GM21529 (cell line): ENCODE data around the gene TOR1A.
"Not testable (repeated sequence)": the region's sequence is repeated elsewhere in the genome, so short reads cannot be mapped to it uniquely, and the experiment has no call there.

Experiments used
- ATAC-seq: cut with Tn5 transposase; IDR thresholded peaks from one replicate; pipeline ENCODE4 v1.9.1; 2021; ENCODE audit not compliant: unreplicated experiment

The TOR1A gene

GRCh38 chr9:129823542-129823934, 398 bp downstream of the TOR1A start:
- ATAC-seq: no peak

DNA sequence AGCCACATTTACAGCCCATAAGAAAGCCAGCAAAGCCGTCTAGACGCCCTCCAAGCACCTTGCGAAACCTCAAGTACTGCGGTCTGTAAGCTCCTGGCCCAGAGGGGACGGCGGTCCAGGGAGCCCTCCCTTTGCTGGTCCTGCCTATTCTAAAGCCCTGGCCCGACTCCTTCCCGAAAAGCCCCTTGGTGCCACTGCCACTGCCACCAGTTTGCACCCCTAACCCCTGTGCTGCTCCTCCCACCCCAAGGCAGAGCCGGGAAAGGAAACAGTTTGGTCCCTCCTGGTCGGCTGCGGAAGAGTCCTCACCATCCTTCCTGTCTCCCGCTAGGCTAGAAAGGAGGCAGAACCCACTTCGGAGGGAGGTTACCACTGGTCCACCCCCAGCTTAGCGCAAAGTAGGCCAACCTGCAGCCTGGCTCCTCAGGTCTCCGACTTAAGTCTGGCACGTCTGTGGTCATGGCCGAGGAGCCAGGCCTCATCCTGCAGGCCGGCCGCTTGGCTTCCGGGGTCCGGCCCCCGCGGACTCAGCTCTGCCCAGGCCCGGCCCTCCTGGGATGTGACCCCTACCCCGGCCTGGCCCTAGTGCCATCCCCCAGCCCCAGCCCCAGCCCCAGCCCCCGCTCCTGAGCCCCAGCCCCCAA, 916 bp downstream of the TOR1A start:
- no peak for ATAC-seq

DNA sequence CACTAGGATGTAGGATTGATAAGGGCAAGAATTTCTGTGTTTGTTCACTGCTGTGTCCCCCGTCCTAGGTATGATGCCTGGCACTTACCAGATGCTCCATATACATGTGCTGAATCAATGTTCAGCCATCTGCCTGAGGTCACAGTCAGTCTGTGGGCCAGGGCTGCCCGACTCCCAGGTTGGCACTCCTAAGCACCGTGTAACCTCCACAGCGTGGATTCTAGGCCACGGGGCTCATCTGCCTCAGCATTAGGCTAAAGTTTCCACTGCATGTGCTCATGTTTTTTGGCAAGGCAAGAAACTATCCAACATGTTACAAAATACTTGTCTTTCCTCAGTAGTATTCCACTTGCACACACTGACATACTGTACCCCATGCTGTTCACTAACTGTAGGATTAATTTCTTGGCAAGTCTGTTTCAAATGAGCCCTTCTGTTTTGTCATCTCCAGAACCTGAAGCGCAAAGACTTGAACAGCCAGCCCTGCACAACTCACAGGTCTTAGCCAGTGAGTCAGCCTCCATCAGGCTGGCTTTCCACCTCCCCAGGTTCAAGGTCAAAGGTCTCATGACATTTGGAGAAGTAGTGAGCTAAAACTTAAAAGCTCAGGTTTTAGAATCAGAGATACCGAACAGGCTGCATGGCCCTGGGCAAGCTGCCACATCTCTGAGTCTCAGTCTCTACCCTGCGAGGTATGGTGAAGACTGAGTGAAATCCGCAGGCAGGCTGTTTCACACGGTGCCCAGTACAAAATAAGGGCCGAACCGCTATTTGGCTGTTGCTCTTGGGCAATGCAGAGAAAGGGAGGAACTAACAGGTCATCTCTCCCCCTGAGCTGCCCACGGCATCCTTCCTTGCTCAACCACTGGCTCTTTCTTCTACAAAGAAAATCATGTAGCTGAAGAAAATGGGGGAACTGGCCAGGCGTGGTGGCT, 7.2 kb downstream of the TOR1A start:
- no peak for ATAC-seq

- ATAC-seq: no peak
Observed at GRCh38 chr9:129815278-129815677, 8.7 kb downstream of the TOR1A start.

GRCh38 chr9:129814432-129815223, 9.3 kb downstream of the TOR1A start:
- ATAC-seq: no peak

- no peak for ATAC-seq
Observed at GRCh38 chr9:129813661-129814060, 10.3 kb downstream of the TOR1A start.

DNA sequence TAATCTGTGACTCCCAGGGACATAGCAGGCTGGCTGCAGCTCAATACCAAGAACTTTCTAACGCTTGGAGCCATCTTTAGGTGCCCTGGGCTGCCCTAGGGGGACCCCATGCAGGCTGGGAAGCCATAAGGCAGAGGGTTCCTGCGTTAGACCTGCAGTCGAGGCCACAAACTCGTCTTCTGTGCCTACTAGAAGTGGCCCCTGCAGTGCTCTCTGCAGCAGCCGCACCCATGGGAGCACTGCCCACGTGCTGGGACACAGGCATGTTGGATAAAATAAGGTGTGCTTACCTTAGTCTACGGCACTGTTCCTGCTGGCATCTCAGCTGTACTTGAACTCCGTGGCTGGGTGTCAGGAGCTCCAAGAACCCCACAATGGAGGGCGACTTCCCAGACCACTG, 11.6 kb downstream of the TOR1A start:
- no peak for ATAC-seq

DNA sequence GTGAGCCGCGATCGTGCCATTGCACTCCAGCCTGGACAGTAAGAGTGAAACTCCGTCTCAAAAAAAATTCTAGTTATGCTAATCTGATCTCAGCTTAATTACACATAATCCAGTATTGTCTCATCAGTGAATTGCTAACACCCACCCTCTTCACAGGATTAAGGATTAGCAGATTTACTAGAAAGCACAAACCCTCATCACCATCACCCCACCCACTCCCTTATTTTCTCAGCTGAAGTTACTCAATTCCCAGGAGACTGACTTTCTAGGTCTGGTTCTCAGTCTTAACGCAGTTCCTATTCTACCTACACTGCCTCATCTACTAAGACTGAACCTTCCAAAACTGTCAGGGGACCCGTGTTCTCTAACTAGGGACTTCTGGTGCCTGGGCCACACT, 12.0 kb downstream of the TOR1A start:
- no peak for ATAC-seq

GRCh38 chr9:129810788-129811187, 13.1 kb downstream of the TOR1A start:
- ATAC-seq: no peak

GRCh38 chr9:129810116-129810515, 13.8 kb downstream of the TOR1A start:
- ATAC-seq: no peak

- no peak for ATAC-seq
Observed at GRCh38 chr9:129809346-129809745, 14.6 kb downstream of the TOR1A start.

DNA sequence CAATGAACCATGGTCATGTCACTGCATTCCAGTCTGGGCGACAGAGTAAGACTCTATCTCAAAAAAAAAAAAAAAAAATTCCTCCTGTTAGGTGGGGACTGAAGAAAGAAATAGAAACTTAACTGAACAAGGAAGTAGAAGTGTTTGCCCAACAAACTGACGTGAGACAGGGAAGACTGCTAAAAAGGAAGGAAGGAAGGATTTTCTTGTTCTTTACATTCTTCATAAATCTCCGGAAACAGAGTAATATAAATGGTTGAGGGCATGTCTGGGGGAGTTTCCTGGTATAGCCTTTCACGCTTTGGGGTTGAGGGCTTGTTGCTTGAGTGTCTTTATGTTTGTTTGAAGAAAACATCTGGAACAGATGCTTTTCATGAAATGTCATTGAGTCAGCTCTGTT, 17.9 kb downstream of the TOR1A start:
- ATAC-seq: no peak

DNA sequence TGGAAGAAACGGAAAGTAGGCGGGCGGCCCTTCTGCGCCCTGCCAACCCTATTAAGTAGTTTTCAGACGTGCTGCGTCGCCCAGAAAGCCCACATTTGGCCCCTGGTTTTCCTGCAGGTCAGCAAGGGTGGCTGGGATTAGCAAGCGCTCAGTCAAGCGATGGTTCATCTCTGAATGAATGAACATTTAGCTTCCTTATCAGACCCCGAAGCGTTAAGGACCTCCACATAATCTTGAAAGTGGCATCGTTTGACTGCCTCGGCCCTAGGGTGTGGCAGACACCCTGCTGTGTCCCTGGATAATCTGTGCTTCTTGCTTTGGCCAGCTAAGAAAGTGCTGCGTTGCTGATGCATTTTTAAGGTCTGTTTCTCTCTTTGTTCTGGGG, 20.3 kb downstream of the TOR1A start:
- peak; percentile 11 for ATAC-seq

GRCh38 chr9:129802833-129803675, 20.9 kb downstream of the TOR1A start, which contains the start of gene TOR1B:
Gene TOR1B (plus strand): TSS chr9:129803184. CDS start chr9:129803213, 29 bp downstream.
- ATAC-seq: peak; percentile 87

- ATAC-seq: no peak
Observed at GRCh38 chr9:129801504-129801903, 22.4 kb downstream of the TOR1A start.

DNA sequence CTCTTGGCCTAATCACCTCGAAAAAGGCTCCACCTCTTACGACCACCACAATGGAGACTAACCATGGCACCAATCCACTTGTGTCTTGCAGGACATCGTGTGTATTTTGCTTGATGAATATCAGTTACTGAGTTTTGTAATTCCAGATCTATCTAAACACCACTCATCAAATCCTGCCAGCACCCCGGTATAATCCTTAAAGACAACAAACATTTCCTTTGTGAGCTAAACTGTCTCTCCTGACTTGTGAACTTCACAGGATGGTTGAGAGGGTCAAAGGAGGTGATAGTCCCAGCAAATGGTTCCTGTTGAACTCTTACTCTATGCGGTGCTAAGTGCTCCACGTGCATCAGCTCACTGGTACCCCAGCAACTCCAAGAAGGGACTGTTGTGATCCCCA, 25.0 kb downstream of the TOR1A start:
- no peak for ATAC-seq

- not testable (repeated sequence) for ATAC-seq
Observed at GRCh38 chr9:129796029-129796428, 27.9 kb downstream of the TOR1A start.

DNA sequence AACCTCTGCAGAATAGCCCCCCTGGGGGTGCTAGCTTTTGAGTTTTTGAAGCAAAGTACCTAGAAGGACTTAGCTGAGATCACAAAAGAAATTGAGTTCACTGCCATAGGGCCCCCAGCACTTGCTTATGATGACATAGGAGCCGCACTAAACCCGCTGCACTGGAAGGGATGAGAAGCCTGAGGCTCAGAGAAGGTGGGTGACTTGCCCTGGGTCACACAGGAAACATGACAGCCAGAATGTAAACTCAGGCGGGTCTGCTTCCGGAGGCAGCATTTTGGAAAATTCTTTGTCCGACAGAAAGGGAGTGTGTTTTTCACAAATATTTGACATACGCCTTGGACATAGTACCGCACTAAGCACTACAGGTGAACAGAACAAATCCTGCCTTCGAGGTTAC, 29.4 kb downstream of the TOR1A start:
- no peak for ATAC-seq

DNA sequence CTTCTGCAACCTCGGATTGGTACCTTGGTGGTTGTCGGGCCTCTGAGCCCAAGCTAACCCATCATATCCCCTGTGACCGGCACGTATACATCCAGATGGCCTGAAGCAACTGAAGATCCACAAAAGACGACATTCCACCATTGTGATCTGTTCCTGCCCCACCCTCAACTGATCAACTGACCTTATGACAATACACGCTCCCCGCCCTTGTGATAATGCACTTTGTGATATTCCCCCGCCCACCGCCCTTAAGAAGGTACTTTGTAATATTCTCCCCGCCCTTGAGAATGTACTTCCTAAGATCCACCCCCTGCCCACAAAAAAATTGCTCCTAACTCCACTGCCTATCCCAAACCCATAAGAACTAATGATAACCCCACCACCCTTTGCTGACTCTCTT, 37.5 kb downstream of the TOR1A start:
- no peak for ATAC-seq

DNA sequence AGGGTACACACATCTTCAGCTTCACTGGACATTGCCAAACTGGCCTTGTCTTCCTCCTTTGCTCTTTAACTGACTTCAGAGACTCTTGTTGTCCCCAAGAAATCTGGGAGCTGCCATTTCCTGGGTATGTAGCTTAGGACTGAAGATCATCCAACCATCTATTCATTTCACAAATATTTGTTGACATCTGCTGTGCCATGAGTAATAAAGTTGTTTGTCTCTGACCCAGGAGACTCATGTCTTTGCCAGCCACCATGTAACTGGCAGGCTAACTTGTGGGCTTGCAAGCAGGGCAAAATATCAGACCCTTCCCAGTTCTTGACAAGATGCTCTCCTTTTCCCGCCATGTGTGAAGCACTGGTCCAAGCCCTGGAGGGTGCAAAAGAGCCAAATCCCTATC, 38.1 kb downstream of the TOR1A start:
- ATAC-seq: no peak

GRCh38 chr9:129784970-129785369, 39.0 kb downstream of the TOR1A start:
- not testable (repeated sequence) for ATAC-seq
